Neutrophil (primary cell): ENCODE measurements around the gene AGPS.

ENCODE experiments used
- H3K27ac ChIP-seq: fragments of 200-600 bp; sonication (generic); 2 replicates; pipeline ENCODE4 v1.5.1; 2016; ENCODE audit warnings: mild to moderate bottlenecking, moderate library complexity
- H3K27me3 ChIP-seq: fragments of 200-600 bp; sonication (generic); 2 replicates; pipeline ENCODE4 v1.6.0; 2016; ENCODE audit warnings: mild to moderate bottlenecking
- H3K36me3 ChIP-seq: fragments of 200-600 bp; sonication (generic); 2 replicates; pipeline ENCODE4 v1.5.1; 2017
- H3K4me1 ChIP-seq, 2 experiments: fragments of 200-600 bp in 1 of 2; sonication (generic) in 1 of 2; 1 replicate in 1 of 2; 2 replicates in 1 of 2; pipeline versions ENCODE4 v1.5.1 to v1.6.1; 2013 to 2016; ENCODE audit warnings: low read depth in 1 of 2, low read length in 1 of 2, mild to moderate bottlenecking in 1 of 2, moderate library complexity in 1 of 2; ENCODE audit not compliant: control insufficient read depth in 1 of 2, insufficient read depth in 1 of 2
- H3K4me3 ChIP-seq, 2 experiments: fragments of 200-600 bp in 1 of 2; sonication (generic) in 1 of 2; 1 replicate in 1 of 2; 2 replicates in 1 of 2; pipeline ENCODE4 v1.5.1; 2013 to 2016; ENCODE audit warnings: low read depth in 1 of 2, low read length in 1 of 2, mild to moderate bottlenecking in 1 of 2, moderate library complexity in 1 of 2
- H3K9me3 ChIP-seq: fragments of 200-600 bp; sonication (generic); 2 replicates; pipeline ENCODE4 v1.5.1; 2016
- TF ChIP-seq, protein P1 (sequence below): fragments of 200-600 bp; sonication (generic); IDR thresholded peaks from 2 replicates; pipeline ENCODE4 v1.5.1; 2016; ENCODE audit warnings: antibody characterized with exemption

The AGPS gene

DNA sequence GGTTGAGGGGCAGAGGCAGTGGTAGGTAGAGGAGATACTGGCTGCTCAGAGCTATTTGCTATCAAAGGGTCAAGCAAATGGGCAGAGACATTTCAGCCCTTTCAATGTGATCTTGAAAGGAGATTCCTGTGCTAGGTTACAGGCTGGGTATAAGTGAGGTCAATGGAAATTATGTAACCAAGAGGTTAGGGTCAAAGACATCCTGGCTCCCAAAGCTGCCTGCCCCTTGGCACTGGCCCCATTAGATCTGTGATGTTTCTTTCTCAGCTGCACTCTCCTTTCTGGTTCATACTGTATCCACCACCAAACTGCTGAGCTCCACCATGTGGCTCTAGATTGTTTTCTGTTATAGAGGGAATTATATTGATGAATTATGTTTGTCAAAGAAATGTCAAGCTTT is 200.4 kb downstream of the AGPS start:
- H3K27me3 ChIP-seq, result no peaks in the 10 kb centered on the region

DNA sequence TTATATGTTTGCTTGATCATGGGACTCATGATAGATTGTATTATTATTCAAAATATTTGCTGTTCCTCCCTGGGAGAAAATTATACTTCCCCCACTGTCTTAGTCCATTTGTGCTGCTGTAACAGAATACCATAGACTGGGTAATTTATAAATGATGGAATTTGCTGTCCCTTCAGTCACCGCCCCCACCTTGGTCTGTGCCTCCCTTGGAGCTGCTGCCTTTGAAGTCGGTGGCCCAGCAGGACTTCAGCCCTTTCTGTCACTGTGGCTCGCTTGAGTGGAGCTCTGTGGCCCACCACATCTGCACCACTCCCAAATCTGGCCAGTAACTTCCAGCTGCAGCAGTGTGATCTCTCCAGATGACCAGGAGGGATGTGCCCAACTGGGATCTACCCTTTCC is 200.8 kb downstream of the AGPS start:
- Histone ChIP-seq H3K36me3 (no peaks in the 10 kb centered on the region), H3K27me3 (no peaks in the 10 kb centered on the region), H3K4me1 (no peaks in the 10 kb centered on the region), H3K27ac (no peak overlapping the region), H3K4me3 (no peak overlapping the region), H3K9me3 (no peaks in the 10 kb centered on the region)
- TF ChIP-seq, protein P1, sequence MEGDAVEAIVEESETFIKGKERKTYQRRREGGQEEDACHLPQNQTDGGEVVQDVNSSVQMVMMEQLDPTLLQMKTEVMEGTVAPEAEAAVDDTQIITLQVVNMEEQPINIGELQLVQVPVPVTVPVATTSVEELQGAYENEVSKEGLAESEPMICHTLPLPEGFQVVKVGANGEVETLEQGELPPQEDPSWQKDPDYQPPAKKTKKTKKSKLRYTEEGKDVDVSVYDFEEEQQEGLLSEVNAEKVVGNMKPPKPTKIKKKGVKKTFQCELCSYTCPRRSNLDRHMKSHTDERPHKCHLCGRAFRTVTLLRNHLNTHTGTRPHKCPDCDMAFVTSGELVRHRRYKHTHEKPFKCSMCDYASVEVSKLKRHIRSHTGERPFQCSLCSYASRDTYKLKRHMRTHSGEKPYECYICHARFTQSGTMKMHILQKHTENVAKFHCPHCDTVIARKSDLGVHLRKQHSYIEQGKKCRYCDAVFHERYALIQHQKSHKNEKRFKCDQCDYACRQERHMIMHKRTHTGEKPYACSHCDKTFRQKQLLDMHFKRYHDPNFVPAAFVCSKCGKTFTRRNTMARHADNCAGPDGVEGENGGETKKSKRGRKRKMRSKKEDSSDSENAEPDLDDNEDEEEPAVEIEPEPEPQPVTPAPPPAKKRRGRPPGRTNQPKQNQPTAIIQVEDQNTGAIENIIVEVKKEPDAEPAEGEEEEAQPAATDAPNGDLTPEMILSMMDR, result no peak

More for the DNA sequence above, 200.4 kb downstream of the AGPS start:
- H3K27ac ChIP-seq, result no peak overlapping the region
- TF ChIP-seq, protein P1, result no peak
- H3K4me3 ChIP-seq, result no peak overlapping the region
- no peaks in the 10 kb centered on the region for H3K36me3 ChIP-seq
- no peaks in the 10 kb centered on the region for H3K9me3 ChIP-seq
- H3K4me1 ChIP-seq, result no peaks in the 10 kb centered on the region
